Activated CD4-positive, alpha-beta T cell treated with anti-CD3 and anti-CD28 coated beads for 24 hours (primary cell): ENCODE results near the gene POM121C.
A peak's percentile ranks its signal among the peaks of the same experiment; 100 is the strongest.
"Not testable (repeated sequence)": the region's sequence is repeated elsewhere in the genome, so short reads cannot be mapped to it uniquely, and the experiment has no call there.

ENCODE experiments used
- DNase-seq, 2 donors: peaks; one replicate each; pipeline ENCODE4 v3.0.0-alpha.2; 2020; ENCODE audit warnings: low read depth in 2 of 2

Gene POM121C

GRCh38 chr7:75485979-75486643 lies at the start of gene POM121C:
POM121C (minus strand) TSS chr7:75486299; CDS start chr7:75441496, 44,803 bp downstream.
- peak; percentile 73 to 76 for DNase-seq

GRCh38 chr7:75534727-75535307 lies 48.7 kb upstream of the POM121C start:
- DNase-seq, result no peak

- no peak for DNase-seq
These were observed 47.8 kb upstream of the POM121C start for GRCh38 chr7:75533926-75534325.

GRCh38 chr7:75532639-75533038 lies 46.5 kb upstream of the POM121C start:
- no peak for DNase-seq

GRCh38 chr7:75531359-75531821 lies 45.3 kb upstream of the POM121C start:
- no peak for DNase-seq

- not testable (repeated sequence) for DNase-seq
These were observed 41.2 kb upstream of the POM121C start for GRCh38 chr7:75527224-75527722.

GRCh38 chr7:75521727-75522126 lies 35.6 kb upstream of the POM121C start:
- not testable (repeated sequence) for DNase-seq

- not testable (repeated sequence) for DNase-seq
These were observed 32.7 kb upstream of the POM121C start for GRCh38 chr7:75518842-75519241.

- DNase-seq, result not testable (repeated sequence)
These were observed 22.9 kb upstream of the POM121C start for GRCh38 chr7:75509033-75509432.

GRCh38 chr7:75492020-75492419 lies 5.9 kb upstream of the POM121C start, which contains the start of gene SPDYE5:
SPDYE5 (plus strand) TSS chr7:75492320; CDS start chr7:75494048, 1,728 bp downstream.
- DNase-seq, result not testable (repeated sequence)

GRCh38 chr7:75485355-75485978 lies 632 bp downstream of the POM121C start:
- DNase-seq, result not testable (repeated sequence)

- DNase-seq, result not testable (repeated sequence)
These were observed 5.8 kb downstream of the POM121C start for GRCh38 chr7:75480313-75480712.

GRCh38 chr7:75477457-75477856 lies 8.6 kb downstream of the POM121C start:
- not testable (repeated sequence) for DNase-seq

GRCh38 chr7:75470166-75470565 lies 15.9 kb downstream of the POM121C start:
- not testable (repeated sequence) for DNase-seq

- not testable (repeated sequence) for DNase-seq
These were observed 25.6 kb downstream of the POM121C start for GRCh38 chr7:75460541-75460940.

GRCh38 chr7:75458034-75458433 lies 28.1 kb downstream of the POM121C start:
- DNase-seq, result not testable (repeated sequence)

GRCh38 chr7:75456403-75456802 lies 29.7 kb downstream of the POM121C start:
- DNase-seq, result not testable (repeated sequence)

- not testable (repeated sequence) for DNase-seq
These were observed 33.6 kb downstream of the POM121C start for GRCh38 chr7:75452494-75452955.

- not testable (repeated sequence) for DNase-seq
These were observed 36.2 kb downstream of the POM121C start for GRCh38 chr7:75449946-75450345.

- not testable (repeated sequence) for DNase-seq
These were observed 43.5 kb downstream of the POM121C start for GRCh38 chr7:75442465-75443111.

- not testable (repeated sequence) for DNase-seq
These were observed 44.0 kb downstream of the POM121C start for GRCh38 chr7:75442101-75442464.

GRCh38 chr7:75439000-75439399 lies 47.1 kb downstream of the POM121C start:
- DNase-seq, result not testable (repeated sequence)
